SK-N-SH (cell line): ENCODE results near the gene SERPINA12.

Experiments used
- CTCF ChIP-seq: fragments of 200-600 bp; sonication (generic); IDR thresholded peaks from 2 replicates; pipeline ENCODE4 v1.6.1; 2017; ENCODE audit warnings: antibody characterized with exemption, mild to moderate bottlenecking, moderate library complexity
- ELF1 ChIP-seq: IDR thresholded peaks from 2 replicates; pipeline ENCODE4 v1.4.0; 2012
- MXI1 ChIP-seq: IDR thresholded peaks from 2 replicates; pipeline ENCODE4 v1.6.1; 2012; ENCODE audit warnings: mild to moderate bottlenecking, low read depth, low read length, improper control_type of control experiment
- NFIC ChIP-seq: IDR thresholded peaks from 2 replicates; pipeline ENCODE4 v1.4.0; 2012; ENCODE audit warnings: borderline replicate concordance
- RCOR1 ChIP-seq: fragments of 150-350 bp; IDR thresholded peaks from 2 replicates; pipeline ENCODE4 v1.6.1; 2017; ENCODE audit warnings: antibody characterized with exemption, low read length
- TCF12 ChIP-seq: IDR thresholded peaks from 2 replicates; pipeline ENCODE4 v1.4.0; 2012

GRCh38 chr14:94521375-94522114 lies 12.3 kb upstream of the SERPINA12 start:
- no peak for TF ChIP-seq CTCF
- no peak for TF ChIP-seq ELF1
- TF ChIP-seq TCF12 = no peak
- TF ChIP-seq RCOR1 = no peak
- no peak for TF ChIP-seq NFIC
- TF ChIP-seq MXI1 = no peak
